Measurements from ENCODE around the gene NACAD.
"Not testable (repeated sequence)": the region's sequence is repeated elsewhere in the genome, so short reads cannot be mapped to it uniquely, and the experiment has no call there.

The NACAD gene

GRCh38 chr7:45088821-45089340 lies at the start of gene NACAD:
TSS of gene NACAD (minus strand) at chr7:45088969. CDS start at chr7:45088894, 75 bp downstream.
- DNase-seq = no peak

- no peak for DNase-seq
Measured at GRCh38 chr7:45136106-45137060, 47.6 kb upstream of the NACAD start.

GRCh38 chr7:45133877-45134276 lies 45.1 kb upstream of the NACAD start:
- DNase-seq = no peak

GRCh38 chr7:45133352-45133751 lies 44.6 kb upstream of the NACAD start:
- DNase-seq = no peak

GRCh38 chr7:45132708-45133320 lies 44.0 kb upstream of the NACAD start:
- DNase-seq = no peak

GRCh38 chr7:45131891-45132290 lies 43.1 kb upstream of the NACAD start:
- no peak for DNase-seq

GRCh38 chr7:45130910-45131309 lies 42.1 kb upstream of the NACAD start:
- DNase-seq = no peak

- DNase-seq = no peak
Measured at GRCh38 chr7:45129906-45130305, 41.1 kb upstream of the NACAD start.

- DNase-seq = no peak
Measured at GRCh38 chr7:45129181-45129800, 40.5 kb upstream of the NACAD start.

GRCh38 chr7:45126920-45127319 lies 38.2 kb upstream of the NACAD start:
- no peak for DNase-seq

GRCh38 chr7:45126201-45126600 lies 37.4 kb upstream of the NACAD start:
- DNase-seq = no peak

GRCh38 chr7:45125193-45125904 lies 36.6 kb upstream of the NACAD start:
- DNase-seq = no peak

GRCh38 chr7:45123913-45124710 lies 35.3 kb upstream of the NACAD start:
- no peak for DNase-seq

- no peak for DNase-seq
Measured at GRCh38 chr7:45122975-45123860, 34.4 kb upstream of the NACAD start.

GRCh38 chr7:45119550-45119949 lies 30.8 kb upstream of the NACAD start:
- DNase-seq = no peak

GRCh38 chr7:45118889-45119331 lies 30.1 kb upstream of the NACAD start:
- DNase-seq = no peak

GRCh38 chr7:45118292-45118691 lies 29.5 kb upstream of the NACAD start:
- no peak for DNase-seq

- no peak for DNase-seq
Measured at GRCh38 chr7:45117582-45117981, 28.8 kb upstream of the NACAD start.

- no peak for DNase-seq
Measured at GRCh38 chr7:45116048-45116447, 27.3 kb upstream of the NACAD start.

- no peak for DNase-seq
Measured at GRCh38 chr7:45114926-45115325, 26.2 kb upstream of the NACAD start.

GRCh38 chr7:45114257-45114656 lies 25.5 kb upstream of the NACAD start:
- not testable (repeated sequence) for DNase-seq
